Spleen (tissue), 7 donors: ENCODE data around the gene INPP5B.

Experiments used
- CTCF ChIP-seq, 11 experiments: fragments of 200-600 bp in 7 of 11; fragments of 450-650 bp in 4 of 11; sonication (generic) in 4 of 11; IDR thresholded peaks in 8 of 11; conservative IDR thresholded peaks in 3 of 11; 1 replicate in 7 of 11; 2 replicates in 4 of 11; pipeline versions ENCODE4 v1.4.0 to v1.8.0; 2016 to 2021; ENCODE audit warnings: antibody characterized with exemption in 11 of 11, inconsistent platforms in 4 of 11, mild to moderate bottlenecking in 1 of 11
- POLR2A ChIP-seq, 3 donors: fragments of 450-650 bp; IDR thresholded peaks; one replicate each; pipeline ENCODE4 v1.5.1; 2017; ENCODE audit warnings: antibody characterized with exemption in 3 of 3, mild to moderate bottlenecking in 1 of 3
- POLR2AphosphoS5 ChIP-seq, 3 donors: sonication (generic); formaldehyde crosslinking; IDR thresholded peaks; one replicate each; pipeline ENCODE4 v1.5.1; 2017; ENCODE audit warnings: antibody characterized with exemption in 3 of 3
- donor health status: DM: no; HTN: no; CAD: no; lungs with moderate emphysema.
- donor health status: DM: no; HTN: no; CAD: no.
- donor health status: DM: no; HTN: no; CAD: no.

DNA sequence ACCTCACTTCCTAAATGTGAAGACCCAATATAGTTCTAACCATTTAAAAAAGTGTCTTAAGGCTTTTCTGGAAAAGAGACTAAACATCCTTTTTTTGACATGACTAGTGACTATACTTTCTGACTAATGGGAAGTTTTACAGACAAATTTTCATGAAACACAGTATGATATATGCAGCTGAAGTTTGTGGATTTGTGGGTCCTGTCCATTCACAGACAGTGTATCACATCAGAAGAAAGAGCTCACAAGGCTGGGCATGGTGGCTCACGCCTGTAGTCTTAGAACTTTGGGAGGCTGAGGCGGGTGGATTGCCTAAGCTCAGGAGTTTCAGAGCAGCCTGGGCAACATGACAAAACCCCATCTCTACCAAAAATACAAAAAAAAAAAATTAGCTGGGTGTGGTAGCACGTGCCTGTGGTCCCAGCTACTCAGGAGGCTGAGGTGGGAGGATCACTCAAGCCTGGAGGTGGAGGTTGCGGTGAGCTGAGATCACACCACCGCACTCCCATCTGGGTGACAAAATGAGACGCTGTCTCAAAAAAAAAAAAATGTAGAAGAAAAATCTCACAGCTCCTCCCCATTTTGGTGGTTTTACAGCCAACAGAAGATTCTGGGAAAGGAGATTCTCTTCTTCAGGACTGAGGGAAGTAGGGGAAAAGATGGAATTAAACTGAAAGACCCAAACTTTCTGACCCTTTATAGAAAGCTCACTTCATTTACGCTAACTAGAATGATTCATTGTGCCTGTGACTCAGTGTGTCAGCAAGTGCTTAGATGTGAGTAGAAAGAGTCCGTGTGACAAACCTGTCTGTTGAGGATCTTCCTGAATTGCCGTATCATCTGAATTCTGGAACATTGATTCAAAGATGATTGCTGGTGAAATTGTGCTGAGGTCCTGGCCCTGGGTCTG lies 123.7 kb downstream of the INPP5B start:
- TF ChIP-seq POLR2AphosphoS5 (IDR thresholded peaks at IDR 0.05) (no peak), CTCF (IDR thresholded peaks at IDR 0.05 in 8 of 11, conservative IDR thresholded peaks at IDR 0.05 in 3 of 11) (no peak), POLR2A (IDR thresholded peaks at IDR 0.05) (no peak)
